AG04450 (cell line): Measurements from ENCODE around the gene ELAC2. TPM values are rescaled to one million over a fixed set of nuclear protein-coding genes. Genes with fewer than 3 reads are reported as not detected.

Source experiments
- CTCF ChIA-PET: fragments of 300-600, 350-600 bp; formaldehyde crosslinking; extraction: SDS; loops from one replicate; lab custom pipeline; 2022; ENCODE audit warnings: antibody characterized with exemption, inconsistent platforms; lab: Charles Lee
- POLR2A ChIA-PET: fragments of 350-600 bp; formaldehyde crosslinking; extraction: SDS; loops from one replicate; lab custom pipeline; 2021; ENCODE audit warnings: antibody characterized with exemption, inconsistent platforms; lab: Yijun Ruan, JAX
- DNase-seq: peaks from one replicate; pipeline ENCODE4 v3.0.0-alpha.2; 2011; ENCODE audit warnings: low read depth, low spot score
- H3K27ac ChIP-seq: one replicate; pipeline ENCODE4 v1.5.1; 2012; ENCODE audit warnings: low read depth, low read length, control low read depth
- H3K27me3 ChIP-seq: one replicate; pipeline ENCODE4 v1.6.0; 2012; ENCODE audit warnings: low read length; ENCODE audit not compliant: control insufficient read depth, insufficient read depth
- H3K4me3 ChIP-seq: 2 replicates; pipeline ENCODE4 v1.5.1; 2011; ENCODE audit warnings: mild to moderate bottlenecking, low read depth, low read length, control low read depth
- H3K9me3 ChIP-seq: 2 replicates; pipeline ENCODE4 v1.5.1; 2012; ENCODE audit warnings: low read length; ENCODE audit not compliant: control insufficient read depth, insufficient read depth
- polyA plus RNA-seq: library from polyadenylated mRNA; depleted of rRNA; stranded (reverse); fragments of >200 nt; gene quantifications from 2 replicates; pipeline ENCODE4 v1.2.3, GENCODE V29; 2011
- TF ChIP-seq, protein P1 (sequence below): IDR thresholded peaks from 2 replicates; pipeline ENCODE4 v1.5.1; 2011; ENCODE audit warnings: low read depth, low read length, control low read depth, inconsistent platforms

Gene ELAC2
- polyA plus RNA-seq, 1 experiment = 41.0 TPM

GRCh38 chr17:13024016-13024415 lies 6.2 kb upstream of the ELAC2 start:
- H3K27ac ChIP-seq = no peak overlapping the region
- ChIA-PET CTCF (interaction anchor here (0.6 to 1.6 kb wide), 8 partner anchors 7 to 1820 kb away, joined by 3 to 5 read pairs (median 4); no protein-coding TSS in a partner anchor), POLR2A (no interaction called here)
- no peaks in the 10 kb centered on the region for H3K9me3 ChIP-seq
- no peak for DNase-seq
- peaks cover 8% of the 10 kb centered on the region for H3K27me3 ChIP-seq
- H3K4me3 ChIP-seq = no peak overlapping the region
- TF ChIP-seq, protein P1, sequence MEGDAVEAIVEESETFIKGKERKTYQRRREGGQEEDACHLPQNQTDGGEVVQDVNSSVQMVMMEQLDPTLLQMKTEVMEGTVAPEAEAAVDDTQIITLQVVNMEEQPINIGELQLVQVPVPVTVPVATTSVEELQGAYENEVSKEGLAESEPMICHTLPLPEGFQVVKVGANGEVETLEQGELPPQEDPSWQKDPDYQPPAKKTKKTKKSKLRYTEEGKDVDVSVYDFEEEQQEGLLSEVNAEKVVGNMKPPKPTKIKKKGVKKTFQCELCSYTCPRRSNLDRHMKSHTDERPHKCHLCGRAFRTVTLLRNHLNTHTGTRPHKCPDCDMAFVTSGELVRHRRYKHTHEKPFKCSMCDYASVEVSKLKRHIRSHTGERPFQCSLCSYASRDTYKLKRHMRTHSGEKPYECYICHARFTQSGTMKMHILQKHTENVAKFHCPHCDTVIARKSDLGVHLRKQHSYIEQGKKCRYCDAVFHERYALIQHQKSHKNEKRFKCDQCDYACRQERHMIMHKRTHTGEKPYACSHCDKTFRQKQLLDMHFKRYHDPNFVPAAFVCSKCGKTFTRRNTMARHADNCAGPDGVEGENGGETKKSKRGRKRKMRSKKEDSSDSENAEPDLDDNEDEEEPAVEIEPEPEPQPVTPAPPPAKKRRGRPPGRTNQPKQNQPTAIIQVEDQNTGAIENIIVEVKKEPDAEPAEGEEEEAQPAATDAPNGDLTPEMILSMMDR = no peak

DNA sequence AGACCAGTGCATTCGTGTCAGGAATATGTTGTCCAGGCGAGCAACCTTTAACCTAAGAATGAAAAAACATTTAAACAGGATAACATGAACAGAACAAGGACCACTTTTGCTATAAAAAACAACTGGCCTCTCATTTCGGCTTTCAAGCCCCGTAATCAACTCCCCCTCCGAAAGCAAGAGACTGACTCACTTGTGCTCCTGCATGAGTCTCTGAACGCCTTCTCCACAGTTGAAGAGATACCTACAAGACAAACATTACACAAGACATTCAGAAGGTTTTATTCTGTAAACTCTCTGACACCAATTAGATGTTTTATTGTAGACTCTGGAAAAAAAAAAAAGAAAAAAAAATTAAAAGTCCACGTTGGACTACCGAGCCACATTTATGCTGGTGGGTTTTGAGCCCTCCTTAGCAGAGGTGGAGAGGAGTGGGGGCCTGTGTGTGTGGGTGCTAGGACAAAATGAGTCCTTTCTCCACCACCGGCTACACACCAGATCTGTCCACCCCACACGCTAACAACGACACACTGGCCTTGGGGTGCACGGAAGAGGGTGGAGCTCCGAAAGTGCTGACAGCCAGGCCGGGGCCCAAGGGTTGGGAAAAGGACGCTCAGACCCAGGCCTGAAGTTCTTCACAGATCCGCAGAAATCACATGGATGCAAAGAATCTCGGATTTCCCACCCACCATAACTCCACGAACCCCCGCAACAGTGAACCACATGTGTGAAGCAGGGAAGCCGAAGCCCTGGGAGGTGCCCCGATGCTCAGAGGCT lies 759 bp downstream of the ELAC2 start:
- ChIA-PET POLR2A (interaction anchor here (1.0 to 1.2 kb wide), 4 partner anchors 31 to 1020 kb away, joined by 3 to 6 read pairs (median 4); partner anchors contain the start of genes MAP2K4 and ZNF18), CTCF (interaction anchor here (0.6 to 5.5 kb wide), 4 partner anchors 13 to 1229 kb away, joined by 3 to 114 read pairs (median 3); no protein-coding TSS in a partner anchor)
- TF ChIP-seq, protein P1 = no peak
- peak overlapping the region; percentile 52 for H3K27ac ChIP-seq
- H3K27me3 ChIP-seq = no peaks in the 10 kb centered on the region
- H3K4me3 ChIP-seq = peak overlapping the region; percentile 89
- H3K9me3 ChIP-seq = no peaks in the 10 kb centered on the region
- DNase-seq = no peak

DNA sequence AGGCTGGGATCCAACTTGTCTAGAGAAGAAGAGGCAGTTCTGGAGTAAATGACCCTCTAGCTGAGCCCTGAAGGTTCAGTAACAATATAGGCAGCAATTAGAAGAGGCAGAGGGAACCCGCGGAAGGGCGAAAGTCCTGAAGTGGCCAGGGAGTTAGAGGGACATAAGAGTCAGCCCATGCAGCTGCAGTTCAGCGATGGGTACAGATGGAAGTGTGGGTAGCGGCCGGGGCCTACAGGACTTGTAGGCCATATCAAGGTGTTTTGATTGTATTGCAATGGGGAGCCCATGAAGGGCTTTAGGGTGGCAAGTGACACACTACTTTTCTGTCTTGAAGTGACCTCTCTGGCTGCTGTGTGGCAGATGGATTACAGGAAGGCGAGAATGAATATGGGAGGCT lies 3.0 kb downstream of the ELAC2 start:
- Histone ChIP-seq H3K27ac (no peak overlapping the region), H3K9me3 (no peaks in the 10 kb centered on the region), H3K4me3 (no peak overlapping the region), H3K27me3 (no peaks in the 10 kb centered on the region)
- ChIA-PET POLR2A (no interaction called here), CTCF (interaction anchor here (1.2 to 4.9 kb wide), 3 partner anchors 10 to 16 kb away, joined by 4 to 43 read pairs (median 21); no protein-coding TSS in a partner anchor)
- no peak for DNase-seq
- TF ChIP-seq, protein P1 = no peak

DNA sequence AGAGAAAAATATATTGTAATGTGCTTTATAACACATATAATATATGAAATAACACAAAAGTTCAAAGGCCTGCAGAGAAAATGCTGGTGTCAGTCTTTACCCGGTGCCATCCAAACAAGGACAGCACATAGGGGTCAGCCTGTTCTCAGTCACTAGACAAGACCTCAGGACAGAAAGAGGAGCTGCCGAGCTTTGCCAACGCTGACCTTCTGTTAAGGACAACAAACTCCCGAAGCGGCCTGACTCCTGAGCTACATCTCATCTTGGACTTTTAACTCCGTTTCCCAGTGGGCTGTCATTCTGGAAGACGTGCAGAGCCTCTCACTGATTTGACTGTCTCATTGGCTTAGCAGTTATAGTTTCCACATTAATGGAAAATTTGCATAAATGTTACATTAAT lies 6.9 kb downstream of the ELAC2 start:
- H3K9me3 ChIP-seq = no peaks in the 10 kb centered on the region
- no peaks in the 10 kb centered on the region for H3K27me3 ChIP-seq
- H3K27ac ChIP-seq = no peak overlapping the region
- ChIA-PET POLR2A (no interaction called here), CTCF (interaction anchor here (4.9 kb wide), 1 partner anchor 8 kb away, joined by 43 read pairs; no protein-coding TSS in a partner anchor)
- DNase-seq = no peak
- TF ChIP-seq, protein P1 = no peak
- no peak overlapping the region for H3K4me3 ChIP-seq

DNA sequence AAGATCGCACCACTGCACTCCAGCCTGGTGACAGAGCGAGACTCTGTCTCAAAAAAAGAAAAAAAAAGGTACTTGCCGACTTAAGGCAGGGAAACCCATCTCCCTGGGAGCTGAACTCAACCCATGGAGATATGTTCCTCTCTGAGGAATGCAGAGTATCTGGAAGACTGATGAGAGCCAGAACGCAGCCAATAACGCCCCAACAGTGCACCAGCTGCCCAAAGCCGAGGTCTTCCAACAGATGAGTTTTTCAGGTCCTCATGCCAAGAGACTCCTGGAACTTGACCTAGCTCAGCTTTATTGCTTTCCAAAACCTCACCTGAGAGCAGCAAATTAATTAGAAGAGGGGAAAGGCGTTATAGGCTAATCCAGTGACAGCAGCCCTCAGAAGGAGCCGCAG lies 9.4 kb downstream of the ELAC2 start:
- TF ChIP-seq, protein P1 = no peak
- POLR2A ChIA-PET = no interaction called here
- Histone ChIP-seq H3K27ac (no peak overlapping the region), H3K4me3 (no peak overlapping the region), H3K9me3 (no peaks in the 10 kb centered on the region), H3K27me3 (no peaks in the 10 kb centered on the region)
- DNase-seq = no peak
- CTCF ChIA-PET = interaction anchor here (1.2 to 2.3 kb wide), 2 partner anchors 21 to 266 kb away, joined by 3 to 6 read pairs; no protein-coding TSS in a partner anchor
